Measurements from ENCODE around the gene HCAR1.
A peak's percentile ranks its signal among the peaks of the same experiment; 100 is the strongest.
"Not testable (repeated sequence)": the region's sequence is repeated elsewhere in the genome, so short reads cannot be mapped to it uniquely, and the experiment has no call there.

Gene HCAR1, protein sequence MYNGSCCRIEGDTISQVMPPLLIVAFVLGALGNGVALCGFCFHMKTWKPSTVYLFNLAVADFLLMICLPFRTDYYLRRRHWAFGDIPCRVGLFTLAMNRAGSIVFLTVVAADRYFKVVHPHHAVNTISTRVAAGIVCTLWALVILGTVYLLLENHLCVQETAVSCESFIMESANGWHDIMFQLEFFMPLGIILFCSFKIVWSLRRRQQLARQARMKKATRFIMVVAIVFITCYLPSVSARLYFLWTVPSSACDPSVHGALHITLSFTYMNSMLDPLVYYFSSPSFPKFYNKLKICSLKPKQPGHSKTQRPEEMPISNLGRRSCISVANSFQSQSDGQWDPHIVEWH

DNA sequence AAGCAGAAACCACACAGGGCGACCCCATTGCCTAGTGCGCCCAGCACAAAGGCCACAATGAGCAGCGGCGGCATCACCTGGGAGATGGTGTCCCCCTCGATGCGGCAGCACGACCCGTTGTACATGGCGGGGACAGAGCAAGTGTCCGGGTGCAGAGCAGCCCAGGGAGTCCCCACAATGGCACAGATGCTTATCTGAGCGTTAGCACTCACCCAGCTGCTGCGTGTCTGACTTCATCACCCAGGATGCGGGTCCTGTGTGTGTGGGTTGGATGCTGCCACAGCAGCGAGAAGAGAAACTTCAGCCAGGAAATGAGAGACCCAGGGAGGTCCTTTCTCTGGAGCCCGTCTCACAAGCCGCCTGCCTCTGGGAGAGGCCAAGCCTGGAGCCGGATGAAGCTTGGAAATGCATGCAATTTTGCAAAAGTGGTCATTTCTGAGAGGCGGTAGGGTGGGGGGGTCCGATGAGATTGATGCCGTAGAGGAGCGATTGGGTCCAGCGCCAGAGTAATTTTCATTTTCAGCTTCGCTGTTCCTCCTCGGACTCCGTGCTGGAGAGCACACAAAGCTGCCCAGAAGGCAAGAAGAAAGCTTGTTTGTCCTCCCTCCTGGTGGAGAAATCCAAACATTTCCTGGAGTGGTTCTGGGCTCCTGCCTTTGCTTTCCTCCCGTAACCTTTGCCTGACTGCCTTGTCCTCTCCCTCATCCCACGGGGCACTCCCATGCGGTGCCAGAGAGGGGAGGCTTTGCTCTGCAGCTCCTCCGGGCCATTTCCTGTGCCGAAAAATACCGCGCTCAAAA lies at the start of gene HCAR1:
TSS of gene HCAR1 (minus strand) at position 630 of the 800 bp plus-strand sequence. CDS start at position 125, 505 bp downstream.
- peak in 1 of 2 donors; percentile 14 for DNase-seq (ENCODE audit: low read depth in 1 of 2, low spot score in 1 of 2)

DNA sequence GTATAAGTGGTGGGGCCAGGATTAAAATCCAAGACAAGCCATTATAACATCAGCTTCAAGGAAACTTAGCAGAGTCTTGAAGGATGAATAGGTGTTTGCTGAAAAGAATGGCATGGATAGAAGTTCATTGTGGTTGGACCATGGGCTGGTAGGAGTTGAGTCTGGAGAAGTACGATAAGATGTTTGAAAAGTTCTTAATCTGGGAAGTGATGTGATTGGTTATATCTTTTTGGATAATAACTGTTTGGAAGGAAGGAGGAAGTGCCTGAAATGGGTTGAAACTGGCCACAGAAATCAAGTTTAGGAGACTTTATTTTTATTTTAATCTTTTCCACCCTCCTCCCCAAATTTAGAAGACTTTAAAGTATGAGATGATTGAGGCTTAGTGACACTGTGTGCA lies 26.9 kb upstream of the HCAR1 start:
- no peak for DNase-seq (ENCODE audit: low read depth in 1 of 2, low spot score in 1 of 2)

DNA sequence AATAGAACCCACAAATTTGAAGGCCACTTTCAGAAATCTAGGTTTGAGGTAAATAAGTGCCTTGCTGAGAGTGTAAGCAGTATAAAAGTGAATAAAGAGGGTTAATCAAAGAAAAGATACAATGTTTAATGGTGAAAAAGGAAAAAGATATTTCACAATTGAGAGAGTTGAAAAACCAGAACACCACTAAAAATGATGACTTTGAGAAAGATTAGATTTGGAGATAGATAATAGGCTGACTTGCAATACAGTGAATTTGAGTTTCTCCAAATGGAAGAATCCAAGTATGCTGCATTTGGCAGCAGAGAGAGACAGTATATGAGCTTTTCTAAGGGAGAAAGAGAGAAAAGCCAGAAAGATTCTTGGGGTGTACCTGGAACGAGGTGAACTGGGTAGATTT lies 24.1 kb upstream of the HCAR1 start:
- DNase-seq (ENCODE audit: low read depth in 1 of 2, low spot score in 1 of 2), result no peak

DNA sequence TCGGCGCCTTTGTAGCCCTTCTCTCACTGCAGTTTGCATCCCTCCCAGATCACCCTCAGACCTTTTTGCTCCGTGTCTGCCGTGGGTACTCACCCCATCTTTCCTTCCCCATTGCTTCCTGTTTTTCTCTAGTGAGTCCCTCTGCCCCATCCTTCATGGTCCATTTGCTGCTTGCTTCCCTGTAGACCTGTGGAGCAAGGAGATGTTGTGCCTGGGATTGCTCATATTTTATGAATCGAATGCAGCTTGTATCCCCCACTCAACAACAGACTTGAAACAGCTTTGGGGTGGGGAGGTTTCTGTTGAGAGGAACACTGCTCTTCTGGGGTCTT lies 22.6 kb upstream of the HCAR1 start:
- DNase-seq (ENCODE audit: low read depth in 1 of 2, low spot score in 1 of 2), result no peak

DNA sequence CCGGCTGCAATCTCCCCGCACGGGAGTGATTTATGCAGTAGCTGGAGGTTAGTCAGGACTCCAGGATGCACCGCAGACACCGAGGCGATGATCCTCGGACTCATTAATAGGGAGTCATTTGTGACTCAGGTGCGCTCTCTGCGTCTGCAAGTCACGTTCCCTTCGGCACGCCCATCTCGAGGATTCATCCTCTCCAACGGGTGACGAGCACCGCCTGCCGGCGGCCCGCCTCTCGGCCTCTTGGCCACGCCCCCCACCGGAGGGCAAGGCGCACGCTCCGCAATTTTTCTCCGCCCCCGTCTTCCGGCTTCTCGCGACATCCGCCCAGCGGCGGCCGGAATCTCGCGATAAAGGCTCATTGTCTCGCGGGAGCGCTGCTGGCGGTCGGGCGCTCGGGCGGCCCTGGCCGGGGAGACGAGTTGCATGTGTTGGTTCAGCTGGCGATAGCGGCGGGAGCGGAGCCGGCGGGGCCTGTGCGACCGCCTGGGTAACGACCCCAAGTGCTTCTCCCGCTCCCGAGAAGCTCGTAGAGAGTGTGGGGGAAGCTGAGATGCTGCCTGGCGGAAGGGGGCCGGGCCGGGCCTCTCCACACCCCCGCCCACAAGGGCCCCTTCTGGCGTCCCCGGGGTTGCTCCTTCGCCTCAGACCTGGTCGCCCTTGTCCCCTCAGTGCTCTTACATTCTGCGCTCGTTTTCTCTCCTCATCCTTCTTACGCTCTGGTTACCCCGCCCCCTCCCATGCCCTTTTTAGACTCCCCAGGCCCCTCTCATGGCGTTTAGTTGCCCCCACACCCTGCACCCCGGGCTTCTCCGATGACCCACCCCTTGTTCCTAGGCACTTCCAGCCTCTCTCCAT lies 22.0 kb upstream of the HCAR1 start, which contains the start of gene DENR:
TSS of gene DENR (plus strand) at position 361 of the 855 bp plus-strand sequence. CDS start 878 bp downstream, outside the sequence.
- DNase-seq (ENCODE audit: low read depth in 1 of 2, low spot score in 1 of 2), result peak; percentile 99

DNA sequence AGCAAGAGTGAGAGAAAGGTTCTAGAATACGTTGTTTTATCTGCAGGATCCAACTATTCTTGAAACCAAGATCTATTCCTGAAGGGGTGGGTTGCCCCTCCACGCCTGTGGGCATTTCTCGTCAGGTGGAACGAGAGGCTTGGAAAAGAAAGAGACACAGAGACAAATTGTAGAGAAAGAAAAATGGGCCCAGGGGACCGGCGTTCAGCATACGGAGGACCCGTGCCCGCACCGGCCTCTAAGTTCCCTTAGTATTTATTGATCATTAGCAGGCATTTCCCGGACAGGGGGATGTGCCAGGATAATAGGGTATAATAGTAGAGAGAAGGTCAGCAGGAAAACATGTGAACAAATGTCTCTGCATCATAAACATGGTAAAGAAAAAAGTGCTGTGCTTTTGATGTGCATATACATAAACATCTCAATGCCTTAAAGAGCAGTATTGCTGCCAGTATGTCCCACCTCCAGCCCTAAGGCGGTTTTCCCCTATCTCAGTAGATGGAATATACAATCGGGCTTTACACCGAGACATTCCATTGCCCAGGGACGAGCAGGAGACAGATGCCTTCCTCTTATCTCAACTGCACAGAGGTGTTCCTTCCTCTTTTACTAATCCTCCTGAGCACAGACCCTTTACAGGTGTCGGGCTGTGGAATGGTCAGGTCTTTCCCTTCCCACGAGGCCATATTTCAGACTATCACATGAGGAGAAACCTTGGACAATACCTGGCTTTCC lies 20.3 kb upstream of the HCAR1 start:
- DNase-seq (ENCODE audit: low read depth in 1 of 2, low spot score in 1 of 2), result not testable (repeated sequence)

DNA sequence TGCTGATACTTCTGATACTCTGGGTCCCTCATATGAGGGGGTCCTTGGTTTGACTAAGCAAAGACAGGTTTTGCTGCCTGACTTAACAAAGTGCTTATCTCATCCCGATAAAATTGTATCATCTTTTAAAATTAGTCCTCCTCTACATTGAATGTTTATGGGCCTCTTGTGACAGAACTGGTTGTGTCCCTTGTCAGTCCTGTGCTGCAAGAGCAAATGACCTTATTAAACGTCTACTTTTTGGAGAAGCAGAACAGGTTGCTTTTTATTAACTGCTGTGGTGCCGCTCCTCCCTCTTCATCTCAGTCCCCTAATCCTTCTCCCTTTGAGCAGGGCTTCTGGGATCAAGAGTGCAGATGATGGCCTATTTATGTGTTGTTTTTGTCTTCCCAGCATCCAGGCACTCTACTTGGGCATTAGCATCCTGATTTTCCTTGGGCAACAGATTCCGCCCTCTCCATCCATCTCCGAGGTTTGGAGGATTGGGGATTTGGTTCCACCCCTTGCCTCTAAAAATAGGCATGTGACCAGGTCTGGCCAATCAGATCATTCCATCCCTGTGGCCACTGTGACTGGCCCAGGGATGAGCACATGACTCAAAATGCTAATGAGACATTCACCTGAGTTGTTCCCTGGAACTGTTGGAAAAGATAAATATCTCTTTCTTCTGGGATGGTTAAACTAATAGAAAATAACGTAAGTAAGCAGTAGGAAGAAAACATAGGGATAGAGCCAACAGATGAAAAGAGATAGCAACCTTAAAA lies 19.1 kb upstream of the HCAR1 start:
- no peak for DNase-seq (ENCODE audit: low read depth in 1 of 2, low spot score in 1 of 2)

DNA sequence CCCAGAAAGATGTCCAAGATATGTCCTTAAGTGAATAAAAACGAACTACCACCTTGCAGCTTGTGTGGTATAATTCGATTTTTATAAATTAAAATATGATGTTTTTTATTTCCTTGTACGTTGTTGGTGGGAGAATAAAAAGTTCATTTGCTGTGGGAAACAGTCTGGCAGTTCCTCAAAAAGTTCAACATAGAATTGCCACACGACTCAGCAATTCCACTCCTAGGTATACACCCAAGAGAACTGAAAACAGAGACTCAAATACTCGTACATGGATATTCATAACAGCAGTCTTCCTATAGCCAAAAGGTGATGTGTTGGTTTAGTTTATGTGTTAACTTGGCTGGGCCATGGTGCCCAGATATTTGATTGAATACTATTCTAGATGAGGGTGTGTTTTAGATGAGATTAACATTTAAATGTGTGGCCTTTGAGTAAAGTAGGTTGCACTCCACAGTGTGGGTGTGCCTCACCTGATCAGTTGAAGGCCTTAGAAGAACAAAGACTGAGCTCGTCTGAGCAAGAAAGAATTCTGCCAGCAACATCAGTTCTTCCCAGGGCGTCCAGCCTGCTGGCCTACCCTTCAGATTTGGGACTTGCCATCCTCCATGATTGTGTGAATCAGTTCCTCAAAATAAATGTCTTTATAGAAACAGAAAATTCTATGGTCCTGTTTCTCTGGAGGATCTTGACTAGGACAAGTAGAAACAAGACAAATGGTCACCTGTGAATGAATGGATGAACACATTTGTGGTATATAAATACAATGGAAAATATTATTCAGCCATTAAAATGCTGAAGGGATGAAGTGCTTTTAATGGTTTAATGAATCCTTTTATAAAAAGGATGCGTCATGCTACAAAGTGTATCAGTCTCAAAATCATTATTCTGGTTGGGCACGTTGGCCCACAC lies 16.8 kb upstream of the HCAR1 start:
- DNase-seq (ENCODE audit: low read depth in 1 of 2, low spot score in 1 of 2), result no peak

DNA sequence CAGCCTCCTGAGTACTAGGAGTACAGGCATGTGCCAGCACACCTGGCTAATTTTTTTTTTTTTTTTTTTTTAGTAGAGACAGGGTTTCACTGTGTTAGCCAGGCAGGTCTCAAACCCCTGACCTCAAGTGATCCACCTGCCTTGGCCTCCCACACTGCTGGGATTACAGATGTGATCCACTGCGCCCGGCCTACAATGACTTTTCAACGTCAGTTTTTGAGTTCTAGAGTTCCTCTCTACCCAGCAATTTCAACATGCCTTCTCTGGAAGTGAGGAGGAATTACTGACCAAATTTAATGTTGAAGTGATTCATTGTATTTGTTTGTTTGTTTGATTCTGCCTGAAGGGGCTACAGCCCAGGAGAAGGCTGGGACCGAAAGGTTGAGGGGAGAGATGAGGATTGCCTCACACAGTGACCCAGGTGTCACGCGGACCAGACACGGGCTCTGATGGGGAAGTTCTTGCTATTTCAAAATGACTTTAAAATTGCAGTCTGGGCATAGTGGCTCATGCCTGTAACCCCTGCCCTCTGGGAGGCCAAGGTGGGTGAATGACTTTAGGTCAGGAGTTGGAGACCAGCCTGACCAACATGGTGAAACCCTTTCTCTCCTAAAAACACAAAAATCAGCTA lies 13.4 kb upstream of the HCAR1 start:
- no peak for DNase-seq (ENCODE audit: low read depth in 1 of 2, low spot score in 1 of 2)

DNA sequence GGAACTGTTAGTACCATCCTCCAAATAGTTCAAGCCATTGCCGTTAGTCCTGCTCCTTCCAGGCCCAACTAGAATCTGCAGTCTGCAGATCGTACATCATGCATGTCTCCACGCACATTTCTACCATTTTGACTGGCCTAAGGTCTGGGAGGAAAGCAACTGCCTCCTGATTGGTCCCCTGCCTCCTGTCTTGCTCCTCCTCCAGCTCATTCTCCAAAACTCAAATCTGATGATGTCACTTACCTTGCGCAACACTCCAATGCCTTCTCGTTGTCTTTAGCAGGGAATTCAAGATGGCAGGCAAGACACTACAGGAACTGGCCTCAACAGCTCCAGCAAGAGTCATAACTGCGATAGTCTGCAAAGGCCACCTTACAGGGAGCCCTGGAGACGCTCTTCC lies 9.7 kb upstream of the HCAR1 start:
- DNase-seq (ENCODE audit: low read depth in 1 of 2, low spot score in 1 of 2), result no peak

DNA sequence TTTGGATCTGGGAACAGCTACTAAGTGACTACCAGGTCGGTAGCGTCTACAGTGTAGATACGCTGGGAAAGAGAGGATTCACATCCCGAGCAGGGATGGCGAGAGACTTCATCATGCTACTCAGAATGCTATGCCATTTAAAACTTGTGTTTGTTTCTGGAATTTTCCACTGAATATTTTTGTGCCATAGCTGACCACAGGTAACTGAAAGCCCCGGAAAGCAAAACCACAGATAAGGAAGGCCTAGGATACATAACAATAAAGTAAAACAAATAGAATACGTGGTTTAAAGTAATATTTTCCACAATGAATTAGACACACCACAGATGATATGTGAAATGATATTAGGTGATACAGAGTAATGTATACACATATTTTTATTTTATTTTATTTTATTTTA lies 7.9 kb upstream of the HCAR1 start:
- no peak for DNase-seq (ENCODE audit: low read depth in 1 of 2, low spot score in 1 of 2)

DNA sequence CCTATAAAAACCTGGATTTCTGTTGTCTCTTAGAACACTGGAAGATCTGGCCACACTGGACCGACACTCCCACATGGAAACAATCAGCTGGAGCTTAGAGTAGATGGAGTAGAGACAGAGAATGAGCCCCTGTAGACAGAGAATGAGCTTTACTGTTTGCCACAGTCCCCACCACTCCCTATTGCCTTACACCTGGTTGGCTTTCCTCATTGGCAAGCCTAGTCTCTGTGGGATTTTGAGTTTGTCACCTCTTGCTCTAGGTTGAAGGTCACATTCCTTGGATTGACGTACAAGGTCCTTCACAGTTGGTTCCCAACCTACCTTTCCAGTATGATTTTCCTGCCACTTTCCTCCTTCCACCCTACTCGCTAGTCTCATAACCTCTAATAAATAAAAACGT lies 2.0 kb upstream of the HCAR1 start:
- DNase-seq (ENCODE audit: low read depth in 1 of 2, low spot score in 1 of 2), result no peak

DNA sequence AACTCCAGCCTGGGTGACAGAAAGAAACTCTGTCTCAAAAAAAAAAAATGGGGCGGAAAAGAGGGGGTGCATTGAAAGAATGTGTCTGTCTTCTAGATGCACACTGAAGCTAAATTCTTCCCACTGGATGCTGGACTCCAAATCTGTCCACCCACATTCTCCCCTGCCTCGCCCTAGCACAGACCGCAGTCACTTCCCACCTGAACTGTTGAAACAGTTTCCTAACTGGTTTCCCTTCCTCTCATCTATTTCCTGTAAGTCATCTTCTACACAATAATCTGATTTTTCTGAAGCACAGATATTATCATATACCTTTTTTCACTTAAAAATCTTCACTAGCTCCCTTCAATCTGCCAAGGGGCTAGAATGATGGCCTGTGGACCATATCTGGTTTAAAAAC lies 1.5 kb upstream of the HCAR1 start:
- no peak for DNase-seq (ENCODE audit: low read depth in 1 of 2, low spot score in 1 of 2)

DNA sequence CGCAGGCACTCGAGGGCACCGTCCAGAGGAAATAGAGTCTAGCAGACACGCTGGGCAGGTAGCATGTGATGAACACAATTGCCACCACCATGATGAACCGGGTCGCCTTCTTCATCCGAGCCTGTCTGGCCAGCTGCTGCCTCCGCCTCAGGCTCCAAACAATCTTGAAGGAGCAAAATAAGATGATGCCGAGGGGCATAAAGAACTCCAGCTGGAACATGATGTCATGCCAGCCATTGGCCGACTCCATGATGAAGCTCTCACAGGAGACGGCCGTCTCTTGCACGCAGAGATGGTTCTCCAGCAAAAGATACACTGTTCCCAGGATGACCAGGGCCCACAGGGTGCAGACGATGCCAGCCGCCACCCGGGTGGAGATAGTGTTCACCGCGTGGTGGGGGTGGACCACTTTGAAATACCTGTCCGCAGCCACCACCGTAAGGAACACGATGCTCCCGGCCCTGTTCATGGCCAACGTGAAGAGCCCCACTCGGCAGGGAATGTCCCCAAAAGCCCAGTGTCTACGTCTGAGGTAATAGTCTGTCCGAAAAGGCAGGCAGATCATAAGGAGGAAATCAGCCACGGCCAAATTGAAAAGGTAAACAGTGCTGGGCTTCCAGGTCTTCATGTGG lies 945 bp downstream of the HCAR1 start:
- DNase-seq (ENCODE audit: low read depth in 1 of 2, low spot score in 1 of 2), result no peak

DNA sequence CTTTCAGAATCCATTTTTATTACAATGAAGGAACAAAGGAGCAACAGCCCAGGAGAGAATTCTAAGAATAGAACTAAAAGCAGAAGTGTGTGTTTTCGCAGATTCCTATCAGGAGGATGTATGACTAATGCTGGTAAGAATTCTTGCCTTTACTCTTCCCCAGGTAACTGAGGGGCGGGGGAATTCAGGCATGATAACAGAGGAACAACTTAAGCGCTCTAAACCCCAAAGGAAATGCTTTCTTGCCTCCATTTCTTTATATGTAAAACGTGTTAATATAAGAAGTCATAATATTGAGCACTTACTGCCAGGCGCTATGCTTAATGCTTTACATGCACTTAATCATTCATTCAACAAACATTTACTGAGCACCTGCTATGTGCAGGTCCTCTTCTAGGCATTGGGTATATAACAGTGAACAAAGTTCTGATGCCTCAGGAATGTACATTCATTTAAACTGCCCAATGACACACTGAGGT lies 4.5 kb downstream of the HCAR1 start:
- DNase-seq (ENCODE audit: low read depth in 1 of 2, low spot score in 1 of 2), result no peak

DNA sequence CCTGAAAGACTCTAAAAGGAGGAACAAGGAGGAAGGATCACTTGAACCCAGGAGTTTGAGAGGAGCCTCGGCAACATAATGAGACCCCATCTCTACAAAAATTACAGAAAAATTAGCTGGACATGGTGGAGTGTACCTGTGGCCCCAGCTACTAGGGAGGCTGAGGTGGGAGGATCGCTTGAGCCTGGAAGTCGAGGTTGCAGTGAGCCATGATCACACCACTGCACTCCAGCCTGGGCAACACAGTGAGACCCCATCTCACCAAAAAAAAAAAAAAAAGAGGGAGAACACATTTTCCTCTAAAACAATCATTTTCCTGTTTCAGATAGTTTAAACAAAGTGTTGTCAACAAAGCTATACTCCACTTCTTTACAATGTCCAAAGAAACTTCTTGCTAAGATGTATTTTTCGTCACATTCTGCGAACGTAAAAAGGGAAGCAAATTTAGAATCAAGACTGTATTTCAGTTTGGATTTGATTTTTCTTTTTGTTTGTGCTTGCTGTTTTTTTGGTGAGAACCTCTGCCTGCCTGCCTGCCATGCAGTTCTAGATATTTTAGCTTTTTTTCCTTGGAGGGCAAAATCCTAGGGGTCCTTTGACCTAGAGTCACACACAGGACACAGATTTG lies 5.1 kb downstream of the HCAR1 start:
- no peak for DNase-seq (ENCODE audit: low read depth in 1 of 2, low spot score in 1 of 2)

DNA sequence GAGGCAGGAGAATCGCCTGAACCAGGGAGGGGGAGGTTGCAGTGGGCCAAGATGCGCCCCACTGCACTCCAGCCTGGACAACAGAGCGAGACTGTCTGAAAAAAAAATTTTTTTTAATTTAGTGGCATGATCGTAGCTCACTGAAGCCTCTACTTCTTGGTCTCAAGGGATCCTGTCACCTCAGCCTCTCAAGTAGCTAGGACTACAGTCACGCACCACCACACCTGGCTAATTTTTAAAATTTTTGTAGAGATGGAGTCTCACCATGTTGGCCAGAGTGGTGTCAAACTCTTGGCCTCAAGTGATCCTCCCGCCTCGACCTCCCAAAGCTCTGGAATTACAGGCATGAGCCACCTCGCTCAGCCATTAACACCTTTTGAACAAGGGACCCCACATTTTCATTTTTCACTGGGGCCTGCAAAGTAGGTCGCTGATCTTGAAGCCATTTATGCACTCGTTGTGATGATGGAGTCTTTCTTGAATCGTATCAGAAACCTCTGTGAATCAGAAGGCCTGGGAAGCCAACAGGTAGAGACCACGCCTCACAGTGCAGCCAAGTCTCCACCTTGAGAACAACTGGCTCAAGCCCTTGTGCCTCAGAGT lies 5.9 kb downstream of the HCAR1 start:
- DNase-seq (ENCODE audit: low read depth in 1 of 2, low spot score in 1 of 2), result no peak

Measured in activated T-helper 1 cell treated with anti-CD3 and anti-CD28 coated beads, Interleukin-2, amount 50 U/mL, for 16 hours (primary cell).